Common myeloid progenitor, CD34-positive (primary cell): ENCODE results near the gene TRIM37.
"Not testable (repeated sequence)": the region's sequence is repeated elsewhere in the genome, so short reads cannot be mapped to it uniquely, and the experiment has no call there.

Experiments
- CTCF ChIA-PET: fragments of 350-600 bp; sonication (Branson Sonifier 250); formaldehyde crosslinking; loops from one replicate; lab custom pipeline; 2021; ENCODE audit warnings: antibody characterized with exemption; lab: Charles Lee
- POLR2A ChIA-PET: fragments of 350-600 bp; sonication (Branson Sonifier 250); formaldehyde crosslinking; loops from one replicate; lab custom pipeline; 2021; ENCODE audit warnings: antibody characterized with exemption; lab: Charles Lee
- DNase-seq, 3 donors: peaks; one replicate each; pipeline versions ENCODE4 v3.0.0 to v3.0.0-alpha.2; 2013
- H3K27ac ChIP-seq, 2 experiments: 1 replicate in 1 of 2; 2 replicates in 1 of 2; pipeline ENCODE4 v1.7.0; 2013; ENCODE audit warnings: inconsistent platforms in 2 of 2, low read length in 2 of 2, mild to moderate bottlenecking in 2 of 2, low read depth in 1 of 2, moderate library complexity in 1 of 2; ENCODE audit not compliant: severe bottlenecking in 2 of 2, insufficient read depth in 1 of 2, poor library complexity in 1 of 2
- H3K27me3 ChIP-seq, 5 experiments: replicated peaks in 2 of 5; 1 replicate in 3 of 5; 2 replicates in 2 of 5; pipeline versions ENCODE4 v1.6.1 to v1.7.0; 2013; ENCODE audit warnings: low read length in 4 of 5, mild to moderate bottlenecking in 2 of 5, moderate library complexity in 2 of 5, inconsistent platforms in 1 of 5; ENCODE audit not compliant: insufficient read depth in 5 of 5, control insufficient read depth in 4 of 5
- H3K36me3 ChIP-seq, 4 experiments: 1 replicate in 2 of 4; 2 replicates in 2 of 4; pipeline versions ENCODE4 v1.6.1 to v1.7.0; 2013; ENCODE audit warnings: low read length in 3 of 4, control low read depth in 1 of 4, mild to moderate bottlenecking in 1 of 4; ENCODE audit not compliant: control insufficient read depth in 4 of 4, insufficient read depth in 4 of 4
- H3K4me1 ChIP-seq, 4 experiments: 1 replicate in 3 of 4; 2 replicates in 1 of 4; pipeline versions ENCODE4 v1.6.1 to v1.7.1; 2013; ENCODE audit warnings: low read length in 3 of 4, mild to moderate bottlenecking in 3 of 4, control low read depth in 1 of 4, inconsistent platforms in 1 of 4, moderate library complexity in 1 of 4; ENCODE audit not compliant: control insufficient read depth in 4 of 4, insufficient read depth in 4 of 4; ENCODE audit errors: control extremely low read depth in 1 of 4
- H3K4me3 ChIP-seq, 7 experiments: 1 replicate in 4 of 7; 2 replicates in 3 of 7; pipeline versions ENCODE4 v1.5.1 to v1.7.0; 2013; ENCODE audit warnings: mild to moderate bottlenecking in 7 of 7, low read length in 6 of 7, moderate library complexity in 6 of 7, inconsistent platforms in 2 of 7, low read depth in 2 of 7, control low read depth in 1 of 7; ENCODE audit not compliant: insufficient read depth in 4 of 7, control insufficient read depth in 1 of 7; ENCODE audit errors: extremely low read depth in 1 of 7
- H3K9me3 ChIP-seq, 5 experiments: 1 replicate in 4 of 5; 2 replicates in 1 of 5; pipeline versions ENCODE4 v1.6.1 to v1.7.1; 2013; ENCODE audit warnings: low read length in 4 of 5, mild to moderate bottlenecking in 2 of 5, inconsistent platforms in 1 of 5, low read depth in 1 of 5, moderate library complexity in 1 of 5; ENCODE audit not compliant: control insufficient read depth in 4 of 5, insufficient read depth in 2 of 5; ENCODE audit errors: control extremely low read depth in 1 of 5
- WGBS: methylation state at CpG from one replicate; pipeline ENCODE4 v1.1.5; 2013; ENCODE audit not compliant: insufficient coverage; 5-methylcytosine and 5-hydroxymethylcytosine counted together

Gene TRIM37

GRCh38 chr17:59094861-59095530 lies 11.7 kb downstream of the TRIM37 start:
- H3K4me3 ChIP-seq = no peak overlapping the region
- DNase-seq = no peak
- H3K36me3 ChIP-seq = peaks cover 3 to 15% (median 5%) of the 10 kb centered on the region in 4 experiments
- no peak overlapping the region for H3K27ac ChIP-seq
- CTCF ChIA-PET = no interaction called here
- H3K4me1 ChIP-seq = no peaks in the 10 kb centered on the region
- POLR2A ChIA-PET = no interaction called here
- WGBS = 100% methylated on average over 4 of the region's 6 CpGs
- H3K9me3 ChIP-seq = no peaks in the 10 kb centered on the region
- H3K27me3 ChIP-seq = no peaks in the 10 kb centered on the region

GRCh38 chr17:59093702-59094231 lies 12.9 kb downstream of the TRIM37 start:
- 92% methylated on average over 5 of the region's 8 CpGs for WGBS
- Histone ChIP-seq H3K27me3 (no peaks in the 10 kb centered on the region), H3K4me3 (no peak overlapping the region), H3K36me3 (peaks cover 2 to 21% (median 10%) of the 10 kb centered on the region in 4 experiments), H3K9me3 (no peaks in the 10 kb centered on the region), H3K4me1 (no peaks in the 10 kb centered on the region), H3K27ac (no peak overlapping the region)
- POLR2A ChIA-PET = no interaction called here
- no peak for DNase-seq
- CTCF ChIA-PET = no interaction called here

- CTCF ChIA-PET = no interaction called here
- no peak overlapping the region for H3K4me3 ChIP-seq
- 81% methylated on average over 3 of the region's 4 CpGs for WGBS
- no peaks in the 10 kb centered on the region for H3K9me3 ChIP-seq
- no peak for DNase-seq
- H3K27ac ChIP-seq = no peak overlapping the region
- peaks cover 4 to 25% (median 11%) of the 10 kb centered on the region in 4 experiments for H3K36me3 ChIP-seq
- POLR2A ChIA-PET = no interaction called here
- no peaks in the 10 kb centered on the region for H3K4me1 ChIP-seq
- H3K27me3 ChIP-seq = no peaks in the 10 kb centered on the region
Measured at GRCh38 chr17:59093145-59093701, 13.5 kb downstream of the TRIM37 start.

GRCh38 chr17:59090593-59090992 lies 16.1 kb downstream of the TRIM37 start:
- H3K27ac ChIP-seq, H3K9me3 ChIP-seq, H3K27me3 ChIP-seq, POLR2A ChIA-PET, CTCF ChIA-PET, H3K4me1 ChIP-seq, H3K4me3 ChIP-seq, DNase-seq: not testable (repeated sequence)
- 99% methylated on average over 7 of the region's 12 CpGs for WGBS
- peaks cover 6 to 32% (median 21%) of the 10 kb centered on the region in 4 experiments for H3K36me3 ChIP-seq

- H3K27me3 ChIP-seq = no peaks in the 10 kb centered on the region
- no peaks in the 10 kb centered on the region for H3K4me1 ChIP-seq
- no peak overlapping the region for H3K27ac ChIP-seq
- no peak for DNase-seq
- no CpG with 5 or more reads among the region's 4 CpGs for WGBS
- CTCF ChIA-PET = interaction anchor here (1.3 kb wide), 1 partner anchor 226 kb away, joined by 3 read pairs; no protein-coding TSS in a partner anchor
- H3K4me3 ChIP-seq = no peak overlapping the region
- H3K9me3 ChIP-seq = no peaks in the 10 kb centered on the region
- POLR2A ChIA-PET = no interaction called here
- H3K36me3 ChIP-seq = peaks cover 6 to 35% (median 24%) of the 10 kb centered on the region in 4 experiments
Measured at GRCh38 chr17:59084154-59084553, 22.5 kb downstream of the TRIM37 start.

GRCh38 chr17:59074494-59074893 lies 32.2 kb downstream of the TRIM37 start:
- Histone ChIP-seq H3K4me1 (no peaks in the 10 kb centered on the region), H3K27me3 (no peaks in the 10 kb centered on the region), H3K36me3 (peaks cover 8 to 55% (median 30%) of the 10 kb centered on the region in 4 experiments), H3K9me3 (no peaks in the 10 kb centered on the region), H3K4me3 (no peak overlapping the region), H3K27ac (no peak overlapping the region)
- DNase-seq = no peak
- ChIA-PET CTCF (no interaction called here), POLR2A (no interaction called here)

GRCh38 chr17:59073972-59074371 lies 32.7 kb downstream of the TRIM37 start:
- no peaks in the 10 kb centered on the region for H3K9me3 ChIP-seq
- no peak for DNase-seq
- H3K27ac ChIP-seq = no peak overlapping the region
- H3K4me3 ChIP-seq = no peak overlapping the region
- 100% methylated on average over 1 of the region's 1 CpG for WGBS
- H3K36me3 ChIP-seq = peaks cover 10 to 54% (median 29%) of the 10 kb centered on the region in 4 experiments
- no peaks in the 10 kb centered on the region for H3K4me1 ChIP-seq
- no peaks in the 10 kb centered on the region for H3K27me3 ChIP-seq
- POLR2A ChIA-PET = no interaction called here
- CTCF ChIA-PET = no interaction called here
